WTC11 (cell line): Measurements from ENCODE around the gene TSPAN9.

ENCODE experiments used
- ETV6 ChIP-seq: sonication (generic); formaldehyde crosslinking; IDR thresholded peaks from 2 replicates; pipeline ENCODE4 v1.8.1; 2022; ENCODE audit warnings: mild to moderate bottlenecking, missing genetic modification reagents
- TCF7 ChIP-seq: sonication (generic); formaldehyde crosslinking; IDR thresholded peaks from 2 replicates; pipeline ENCODE4 v1.8.0; 2022; ENCODE audit warnings: mild to moderate bottlenecking, low read depth, missing genetic modification reagents, moderate library complexity
- TF ChIP-seq, protein P1 (sequence below): fragments of 200-600 bp; IDR thresholded peaks from 2 replicates; pipeline ENCODE4 v1.8.0; 2022; ENCODE audit warnings: antibody characterized with exemption

DNA sequence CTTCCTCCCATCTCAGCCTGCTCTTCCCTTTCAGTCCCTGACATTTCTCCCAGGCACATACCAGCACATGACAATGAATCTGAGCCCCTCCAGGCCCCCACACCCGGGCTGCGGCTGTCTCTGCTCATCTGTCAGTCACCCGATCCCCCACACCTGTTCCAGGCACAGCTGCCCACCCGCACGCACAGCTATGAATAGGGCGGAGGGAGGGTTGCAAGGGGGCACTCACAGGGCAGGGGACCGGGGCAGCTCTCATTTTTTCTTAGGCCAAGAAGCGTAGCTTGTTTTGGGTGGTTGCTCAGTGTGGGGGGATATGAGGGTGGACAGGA, 43.7 kb upstream of the TSPAN9 start:
- TF ChIP-seq TCF7 (CRISPR knock-in tag) (no peak), ETV6 (no peak)
- TF ChIP-seq, protein P1, sequence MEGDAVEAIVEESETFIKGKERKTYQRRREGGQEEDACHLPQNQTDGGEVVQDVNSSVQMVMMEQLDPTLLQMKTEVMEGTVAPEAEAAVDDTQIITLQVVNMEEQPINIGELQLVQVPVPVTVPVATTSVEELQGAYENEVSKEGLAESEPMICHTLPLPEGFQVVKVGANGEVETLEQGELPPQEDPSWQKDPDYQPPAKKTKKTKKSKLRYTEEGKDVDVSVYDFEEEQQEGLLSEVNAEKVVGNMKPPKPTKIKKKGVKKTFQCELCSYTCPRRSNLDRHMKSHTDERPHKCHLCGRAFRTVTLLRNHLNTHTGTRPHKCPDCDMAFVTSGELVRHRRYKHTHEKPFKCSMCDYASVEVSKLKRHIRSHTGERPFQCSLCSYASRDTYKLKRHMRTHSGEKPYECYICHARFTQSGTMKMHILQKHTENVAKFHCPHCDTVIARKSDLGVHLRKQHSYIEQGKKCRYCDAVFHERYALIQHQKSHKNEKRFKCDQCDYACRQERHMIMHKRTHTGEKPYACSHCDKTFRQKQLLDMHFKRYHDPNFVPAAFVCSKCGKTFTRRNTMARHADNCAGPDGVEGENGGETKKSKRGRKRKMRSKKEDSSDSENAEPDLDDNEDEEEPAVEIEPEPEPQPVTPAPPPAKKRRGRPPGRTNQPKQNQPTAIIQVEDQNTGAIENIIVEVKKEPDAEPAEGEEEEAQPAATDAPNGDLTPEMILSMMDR: no peak
